Measurements from ENCODE around the gene TBC1D5. TPM values are rescaled to one million over a fixed set of nuclear protein-coding genes. Genes with fewer than 3 reads are reported as not detected.

Gene TBC1D5
- total and polyA plus RNA-seq, 2 of the 4 experiments (the other 2 are of a cell fraction): 16.4 to 57.0 TPM

- TF ChIP-seq BHLHE40 (IDR thresholded peaks at IDR 0.05; ENCODE audit: low read depth, low read length) (no peak), SMC3 (IDR thresholded peaks at IDR 0.05; ENCODE audit: low read depth, low read length) (no peak)
Observed at GRCh38 chr3:17166369-17166768, 576.1 kb downstream of the TBC1D5 start (continued).

GRCh38 chr3:17162116-17162515, 580.3 kb downstream of the TBC1D5 start:
- Histone ChIP-seq H3K27me3 (ENCODE audit: control insufficient read depth, insufficient read depth, low read length) (no peaks in the 10 kb centered on the region), H4K5ac (ENCODE audit: low read depth, low read length) (no peak overlapping the region), H3K36me3 (ENCODE audit: control insufficient read depth, insufficient read depth, low read length) (peaks cover 9% of the 10 kb centered on the region), H3K14ac (replicated peaks; ENCODE audit: low read depth, low read length) (no peak overlapping the region), H3K4me2 (ENCODE audit: low read depth, low read length) (no peak overlapping the region), H4K20me1 (ENCODE audit: insufficient read depth, low read length) (0 out of 2 replicates have a peak, but pooled peaks cover 2% of the 10 kb centered on the region), H3K9me1 (ENCODE audit: insufficient read depth, low read length) (peaks cover 10% of the 10 kb centered on the region), H3K4me1 (ENCODE audit: control insufficient read depth, insufficient read depth, low read length) (0 out of 2 replicates have a peak, but pooled peaks cover 5% of the 10 kb centered on the region), H2BK120ac (ENCODE audit: low read depth, low read length) (no peak overlapping the region), H2AK9ac (replicated peaks; ENCODE audit: low read depth, low read length, poor library complexity) (no peak overlapping the region), H2AFZ (replicated peaks; ENCODE audit: low read length, poor library complexity) (no peak overlapping the region), H3K56ac (ENCODE audit: extremely low read depth, insufficient read depth, low read length) (no peak overlapping the region), H3K9ac (ENCODE audit: low read depth, low read length) (no peak overlapping the region), H3K18ac (ENCODE audit: low read depth, low read length) (no peak overlapping the region), H4K8ac (ENCODE audit: low read depth in 2 of 2, low read length in 2 of 2) (no peak overlapping the region), H2BK20ac (ENCODE audit: low read depth, low read length) (no peak overlapping the region), H3K9me3 (ENCODE audit: control insufficient read depth, insufficient read depth, low read length) (no peaks in the 10 kb centered on the region), H3K23ac (ENCODE audit: low read depth, low read length) (no peak overlapping the region), H2BK15ac (ENCODE audit: low read depth, low read length) (no peak overlapping the region), H2BK5ac (ENCODE audit: low read depth, low read length, poor library complexity, severe bottlenecking) (no peak overlapping the region), H4K91ac (ENCODE audit: insufficient read depth, low read depth, low read length) (no peak overlapping the region), H3K4me3 (ENCODE audit: insufficient read depth, low read depth, low read length) (no peak overlapping the region), H3K27ac (ENCODE audit: insufficient read depth, low read length) (no peak overlapping the region), H3K4ac (ENCODE audit: low read depth, low read length) (no peak overlapping the region), H3K79me1 (ENCODE audit: low read depth in 1 of 2, low read length in 2 of 2) (no peaks in the 10 kb centered on the region), H2AK5ac (ENCODE audit: low read depth, low read length) (no peak overlapping the region)
- POLR2A ChIA-PET (ENCODE audit: unreplicated experiment): no interaction called here
- dilution Hi-C loops (cut with HindIII; ENCODE audit: low sequenced_read_pairs, unreplicated experiment) (no loop called here), in situ Hi-C loops (cut with MboI; ENCODE audit: low sequenced_read_pairs) (no loop called here), intact Hi-C loops (cut with micrococcal nuclease) (no loop called here)
- ATAC-seq (ENCODE audit: low read depth) (no peak), DNase-seq (no peak)
- CTCF ChIA-PET: interaction anchor here (0.6 to 0.9 kb wide), 2 partner anchors 14 to 1294 kb away, joined by 3 to 5 read pairs; no protein-coding TSS in a partner anchor
- BruUV-seq (replicated peaks): no TSS peak
- no CpG with 5 or more reads among the region's 2 CpGs for WGBS, 2 experiments (ENCODE audit: extremely low coverage in 2 of 2, insufficient read length in 1 of 2)
- TF ChIP-seq FOS (IDR thresholded peaks at IDR 0.05; ENCODE audit: low read depth, low read length): no peak
- TF ChIP-seq, protein P1, sequence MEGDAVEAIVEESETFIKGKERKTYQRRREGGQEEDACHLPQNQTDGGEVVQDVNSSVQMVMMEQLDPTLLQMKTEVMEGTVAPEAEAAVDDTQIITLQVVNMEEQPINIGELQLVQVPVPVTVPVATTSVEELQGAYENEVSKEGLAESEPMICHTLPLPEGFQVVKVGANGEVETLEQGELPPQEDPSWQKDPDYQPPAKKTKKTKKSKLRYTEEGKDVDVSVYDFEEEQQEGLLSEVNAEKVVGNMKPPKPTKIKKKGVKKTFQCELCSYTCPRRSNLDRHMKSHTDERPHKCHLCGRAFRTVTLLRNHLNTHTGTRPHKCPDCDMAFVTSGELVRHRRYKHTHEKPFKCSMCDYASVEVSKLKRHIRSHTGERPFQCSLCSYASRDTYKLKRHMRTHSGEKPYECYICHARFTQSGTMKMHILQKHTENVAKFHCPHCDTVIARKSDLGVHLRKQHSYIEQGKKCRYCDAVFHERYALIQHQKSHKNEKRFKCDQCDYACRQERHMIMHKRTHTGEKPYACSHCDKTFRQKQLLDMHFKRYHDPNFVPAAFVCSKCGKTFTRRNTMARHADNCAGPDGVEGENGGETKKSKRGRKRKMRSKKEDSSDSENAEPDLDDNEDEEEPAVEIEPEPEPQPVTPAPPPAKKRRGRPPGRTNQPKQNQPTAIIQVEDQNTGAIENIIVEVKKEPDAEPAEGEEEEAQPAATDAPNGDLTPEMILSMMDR (conservative IDR thresholded peaks at IDR 0.05; ENCODE audit: low read depth, low read length): no peak
- TF ChIP-seq POLR2A (IDR thresholded peaks at IDR 0.05; ENCODE audit: low read depth, low read length): no peak
- no peak for TF ChIP-seq MXI1 (IDR thresholded peaks at IDR 0.05; ENCODE audit: borderline replicate concordance, low read depth, low read length)
- TF ChIP-seq MAFK (IDR thresholded peaks at IDR 0.05; ENCODE audit: low read depth, low read length): no peak
- no peak for TF ChIP-seq BHLHE40 (IDR thresholded peaks at IDR 0.05; ENCODE audit: low read depth, low read length)
- no peak for TF ChIP-seq CHD1 (IDR thresholded peaks at IDR 0.05; ENCODE audit: low read depth, low read length)
- no peak for TF ChIP-seq CEBPB (IDR thresholded peaks at IDR 0.05; ENCODE audit: low read depth, low read length)
- no peak for TF ChIP-seq SMC3 (IDR thresholded peaks at IDR 0.05; ENCODE audit: low read depth, low read length)
- no peak for TF ChIP-seq RAD21 (IDR thresholded peaks at IDR 0.05; ENCODE audit: low read length)
- no peak for TF ChIP-seq NFE2L2 (IDR thresholded peaks at IDR 0.05; ENCODE audit: low read depth, low read length)
- TF ChIP-seq, protein P2, sequence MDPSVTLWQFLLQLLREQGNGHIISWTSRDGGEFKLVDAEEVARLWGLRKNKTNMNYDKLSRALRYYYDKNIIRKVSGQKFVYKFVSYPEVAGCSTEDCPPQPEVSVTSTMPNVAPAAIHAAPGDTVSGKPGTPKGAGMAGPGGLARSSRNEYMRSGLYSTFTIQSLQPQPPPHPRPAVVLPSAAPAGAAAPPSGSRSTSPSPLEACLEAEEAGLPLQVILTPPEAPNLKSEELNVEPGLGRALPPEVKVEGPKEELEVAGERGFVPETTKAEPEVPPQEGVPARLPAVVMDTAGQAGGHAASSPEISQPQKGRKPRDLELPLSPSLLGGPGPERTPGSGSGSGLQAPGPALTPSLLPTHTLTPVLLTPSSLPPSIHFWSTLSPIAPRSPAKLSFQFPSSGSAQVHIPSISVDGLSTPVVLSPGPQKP (IDR thresholded peaks at IDR 0.05; ENCODE audit: borderline replicate concordance, low read depth, low read length): no peak
- TF ChIP-seq MAZ (IDR thresholded peaks at IDR 0.05; ENCODE audit: borderline replicate concordance, low read depth, low read length): no peak
- no peak for TF ChIP-seq USF2 (IDR thresholded peaks at IDR 0.05; ENCODE audit: low read depth, low read length)
- TF ChIP-seq RCOR1 (IDR thresholded peaks at IDR 0.05; ENCODE audit: insufficient replicate concordance, low read length): no peak

All from IMR-90 (cell line).